ENCODE results near the gene RBM7.

DNA sequence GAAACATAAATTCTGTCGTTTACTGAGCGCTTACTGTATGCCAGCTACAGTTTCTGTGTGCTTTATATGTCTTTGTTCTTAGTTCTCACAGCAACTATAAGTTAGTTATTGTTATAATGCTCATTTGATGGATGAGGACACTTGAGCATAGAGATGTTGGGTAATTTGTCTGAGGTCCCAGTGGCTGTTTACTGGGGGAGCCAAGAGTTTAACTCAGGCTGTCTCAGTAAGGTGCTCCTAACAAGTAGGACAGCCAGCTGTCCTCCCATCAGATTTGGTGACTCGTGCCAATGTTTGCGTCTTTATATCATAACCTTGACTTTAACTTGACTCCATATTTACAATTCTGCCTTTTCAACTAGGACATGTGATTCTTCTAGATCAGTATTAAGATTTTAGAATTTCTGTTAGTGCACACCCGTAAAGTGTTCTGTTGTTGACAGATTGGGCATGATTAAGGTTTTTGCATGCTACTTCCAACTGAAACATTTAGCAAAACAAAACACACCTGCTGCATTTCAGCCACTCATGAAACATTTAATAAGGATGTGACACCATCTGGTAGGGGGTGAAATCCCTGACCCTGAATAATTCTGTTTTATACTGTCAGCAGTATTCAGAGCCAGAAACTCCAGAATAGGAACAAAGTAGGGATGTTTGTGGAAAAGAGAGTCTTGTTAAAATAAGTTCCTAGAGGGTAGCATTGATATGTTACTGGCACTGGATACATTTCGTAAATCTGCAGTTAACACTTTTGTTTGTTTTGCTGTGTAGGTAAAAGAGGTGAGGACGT, 40.7 kb downstream of the RBM7 start:
- TF ChIP-seq YY1 (IDR thresholded peaks at IDR 0.05; ENCODE audit: insufficient read depth, insufficient read length) (no peak), ZNF274 (IDR thresholded peaks at IDR 0.05; ENCODE audit: low read depth, low read length) (no peak)

Data from NT2/D1 (cell line).